GM21619 (cell line): Measurements from ENCODE around the gene PARM1.
"Not testable (repeated sequence)": the region's sequence is repeated elsewhere in the genome, so short reads cannot be mapped to it uniquely, and the experiment has no call there.

ENCODE experiments used
- ATAC-seq: cut with Tn5 transposase; IDR thresholded peaks from one replicate; pipeline ENCODE4 v1.9.1; 2021; ENCODE audit not compliant: unreplicated experiment

PARM1 gene

DNA sequence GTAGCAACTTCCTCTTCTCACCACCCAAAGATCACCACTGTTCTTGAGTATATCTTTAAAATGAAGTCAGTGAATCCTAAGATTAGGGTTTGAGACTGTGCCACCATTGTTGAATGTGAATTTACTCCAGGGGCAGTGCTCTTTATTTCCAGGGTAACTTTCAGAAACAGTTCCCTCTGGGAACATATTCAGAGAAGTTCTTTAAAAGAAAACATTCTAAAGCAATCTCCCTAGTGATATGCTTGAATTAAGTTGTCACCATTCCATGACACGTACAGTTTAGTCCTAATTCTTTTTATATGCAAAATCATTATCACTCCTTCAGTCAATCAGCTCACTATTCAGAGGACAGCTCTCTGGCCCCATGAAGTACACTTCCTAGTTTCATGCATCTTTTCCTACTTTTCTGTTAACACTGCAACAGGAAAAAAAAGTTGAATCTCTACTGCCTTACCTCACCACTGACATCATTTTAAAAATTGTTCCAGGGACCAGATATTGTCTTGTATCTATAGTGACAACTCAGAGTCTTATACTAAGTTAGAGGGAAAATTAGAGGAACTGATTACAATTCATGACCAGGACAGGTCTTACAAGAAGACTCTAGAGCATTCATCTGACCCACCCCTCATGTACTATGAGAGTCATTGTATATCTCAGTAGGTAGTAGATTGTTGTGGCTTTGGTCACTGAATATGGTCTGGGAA is 49.8 kb downstream of the PARM1 start:
- no peak for ATAC-seq

DNA sequence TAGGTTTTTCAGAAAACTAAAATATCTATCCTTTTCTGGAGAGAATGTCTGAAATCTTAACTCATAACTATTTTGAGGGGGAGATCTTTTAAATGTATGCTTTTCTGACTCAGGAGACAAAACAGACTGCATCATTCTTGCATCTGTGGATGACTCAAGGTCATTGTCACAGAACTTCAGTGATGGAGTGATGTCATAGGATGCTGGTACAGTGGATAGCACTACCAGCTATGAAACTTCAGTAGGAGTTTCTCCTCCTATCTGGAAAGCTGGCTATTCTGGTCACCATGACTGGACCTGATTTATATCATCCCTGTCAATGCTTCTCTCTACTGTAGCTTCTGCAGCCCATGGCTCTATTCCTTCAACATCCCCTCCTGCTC is 50.3 kb downstream of the PARM1 start:
- no peak for ATAC-seq

GRCh38 chr4:74990276-74990875 is 57.5 kb downstream of the PARM1 start:
- no peak for ATAC-seq

DNA sequence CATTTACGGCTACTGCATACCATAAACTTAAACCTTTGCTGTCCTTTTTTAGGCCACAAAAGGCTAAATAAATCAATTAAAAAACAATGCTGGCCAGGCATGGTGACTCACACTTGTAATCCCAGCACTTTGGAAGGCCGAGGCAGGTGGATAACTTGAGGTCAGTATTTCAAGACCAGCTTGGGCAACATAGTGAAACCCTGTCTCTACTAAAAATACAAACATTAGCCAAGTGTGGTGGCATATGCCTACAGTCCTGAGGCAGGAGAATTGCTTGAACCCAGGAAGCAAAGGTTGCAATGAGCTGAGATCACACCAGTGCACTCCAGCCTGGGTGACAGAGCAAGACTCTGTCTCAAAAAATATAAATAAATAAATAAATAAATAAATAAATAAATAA is 61.5 kb downstream of the PARM1 start:
- not testable (repeated sequence) for ATAC-seq

- ATAC-seq: no peak
Measured at GRCh38 chr4:74996996-74997395, 64.1 kb downstream of the PARM1 start.

DNA sequence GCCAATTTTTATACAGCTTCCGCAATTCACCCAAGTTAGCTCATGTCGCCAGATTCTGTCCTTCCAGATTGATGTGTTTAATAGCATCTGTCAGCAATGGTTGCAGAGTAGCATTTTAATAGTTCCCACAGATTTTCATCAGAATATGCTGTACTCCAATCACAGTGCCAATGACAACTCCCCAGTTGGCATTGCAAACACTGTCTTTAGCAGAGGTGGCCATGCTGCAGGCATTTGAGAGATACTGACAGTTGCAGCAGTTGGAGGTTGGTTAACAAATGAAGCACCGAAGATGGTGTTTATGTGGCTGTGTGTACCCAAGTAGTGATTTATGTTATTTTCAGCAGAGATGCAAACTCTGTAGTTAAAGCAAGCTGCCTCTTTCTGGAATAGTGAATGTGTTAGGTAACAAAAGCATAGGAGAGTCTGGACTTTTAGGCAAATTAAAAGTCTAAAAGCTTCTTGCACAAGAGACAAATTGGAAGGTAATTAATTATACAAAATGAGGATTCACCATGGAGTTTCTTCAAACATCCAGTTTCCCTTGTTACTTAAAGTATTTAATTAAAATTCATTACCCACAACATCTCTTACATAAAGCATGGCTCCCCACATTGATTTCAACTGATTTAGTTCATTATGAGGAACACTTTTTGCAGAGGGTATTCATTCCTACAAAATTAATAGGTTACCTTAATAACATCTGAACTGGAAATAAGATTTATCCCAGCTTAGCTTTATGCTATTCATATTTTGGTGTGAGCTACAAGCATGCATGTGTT is 65.2 kb downstream of the PARM1 start:
- ATAC-seq: no peak

GRCh38 chr4:74999714-75000309 is 66.9 kb downstream of the PARM1 start:
- no peak for ATAC-seq

DNA sequence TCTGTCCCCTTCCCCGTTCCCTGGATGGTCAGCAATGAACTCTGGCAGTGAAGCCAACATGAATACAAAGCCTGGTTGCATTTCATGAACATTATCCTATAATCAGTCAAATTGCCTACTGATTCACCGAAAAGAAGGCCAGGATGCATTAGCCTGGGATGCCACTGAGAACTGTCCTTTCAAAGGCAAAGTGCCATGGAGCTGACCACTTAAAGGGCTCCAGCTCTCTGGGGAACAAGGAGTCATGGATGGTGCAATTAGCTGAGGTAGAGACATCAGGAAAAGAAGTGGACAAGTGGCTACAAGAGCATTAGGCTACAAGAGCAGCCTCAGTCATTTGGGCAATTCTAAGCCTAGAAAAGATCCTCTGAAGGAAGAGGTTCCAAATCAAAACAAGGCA is 69.0 kb downstream of the PARM1 start:
- ATAC-seq: no peak

- no peak for ATAC-seq
Measured at GRCh38 chr4:75002381-75002780, 69.5 kb downstream of the PARM1 start.

- ATAC-seq: no peak
Measured at GRCh38 chr4:75003979-75004378, 71.1 kb downstream of the PARM1 start.

DNA sequence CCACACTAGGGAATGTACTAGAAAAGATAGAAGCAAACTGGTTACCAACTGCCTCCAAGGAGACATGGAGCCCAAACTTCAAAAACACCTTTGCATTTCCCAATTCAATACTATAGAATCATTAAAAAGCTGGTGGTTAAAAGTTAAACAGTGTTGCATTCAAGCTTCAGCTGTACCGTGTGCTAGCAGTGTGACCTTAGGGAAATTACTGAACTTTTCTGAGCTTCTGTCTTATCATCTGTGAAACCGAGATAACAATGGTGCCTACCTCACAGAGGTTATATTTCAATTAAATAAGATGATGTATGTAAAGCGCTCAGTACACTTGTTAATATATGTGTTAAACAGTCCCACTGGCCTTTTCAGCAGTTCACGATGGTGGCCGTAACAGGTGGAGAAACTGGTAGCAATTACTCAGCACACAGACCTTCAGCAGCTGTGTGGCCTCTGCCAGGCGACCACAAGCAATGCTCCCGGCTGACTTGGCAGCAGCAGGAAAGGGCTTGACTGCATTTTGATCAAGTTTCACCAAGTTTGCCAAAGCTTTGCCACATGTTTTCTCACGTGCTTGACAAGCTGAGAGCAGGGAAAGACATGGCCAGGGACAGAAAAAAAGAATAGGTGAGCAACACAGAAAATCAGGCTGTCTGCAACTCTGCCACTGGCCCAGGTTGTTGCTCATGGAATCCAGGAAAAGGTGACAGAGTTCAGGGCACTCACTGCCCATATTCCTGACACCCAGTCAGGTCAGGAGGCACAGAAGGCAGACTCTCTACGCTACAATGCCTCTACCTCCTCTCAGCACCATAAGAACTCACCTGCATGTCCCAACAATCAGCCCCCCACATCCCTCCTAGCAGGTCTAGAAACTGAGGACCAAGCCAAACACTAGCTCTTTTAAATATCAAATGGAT is 72.1 kb downstream of the PARM1 start:
- peak; percentile 91 for ATAC-seq

- no peak for ATAC-seq
Measured at GRCh38 chr4:75005727-75006126, 72.8 kb downstream of the PARM1 start.

DNA sequence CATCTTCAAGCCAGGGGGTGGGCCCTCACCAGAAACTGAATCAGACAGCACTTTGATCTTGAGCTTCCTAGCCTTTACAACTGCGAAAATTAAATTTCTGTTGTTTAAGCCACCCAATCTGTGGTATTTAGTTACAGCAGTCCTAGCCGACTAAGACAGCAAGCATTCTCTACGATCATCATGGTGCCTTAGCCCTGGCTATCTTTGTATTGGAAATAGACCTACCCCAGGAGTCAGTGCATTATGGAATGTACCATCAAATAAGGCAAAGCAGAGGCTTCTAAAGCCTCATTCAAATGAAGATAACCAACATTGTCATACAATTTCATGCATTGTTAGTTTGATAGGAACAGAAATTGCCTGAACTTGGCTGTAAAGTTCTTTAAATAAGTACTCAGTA is 75.0 kb downstream of the PARM1 start:
- no peak for ATAC-seq

DNA sequence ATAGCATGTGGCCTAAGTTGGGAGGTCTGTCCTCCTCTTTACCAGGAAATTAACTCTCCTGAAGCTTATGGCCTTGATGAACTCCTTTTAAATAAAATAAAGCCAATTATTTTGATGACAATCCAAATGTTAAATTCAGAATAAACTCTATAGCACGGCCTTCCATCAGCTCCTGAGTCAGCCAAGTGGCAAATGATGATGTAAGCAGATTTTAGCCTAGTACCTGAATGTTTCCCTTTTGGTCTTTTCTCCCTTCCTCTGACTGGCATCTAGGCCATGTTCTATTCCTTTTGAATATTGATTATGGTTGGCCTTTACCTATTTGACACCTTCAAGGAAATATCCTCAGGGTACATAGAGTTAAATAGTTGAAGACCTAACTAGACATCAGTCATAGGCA is 76.2 kb downstream of the PARM1 start:
- no peak for ATAC-seq

- no peak for ATAC-seq
Measured at GRCh38 chr4:75011131-75011795, 78.3 kb downstream of the PARM1 start.

- ATAC-seq: no peak
Measured at GRCh38 chr4:75015627-75016026, 82.7 kb downstream of the PARM1 start.

DNA sequence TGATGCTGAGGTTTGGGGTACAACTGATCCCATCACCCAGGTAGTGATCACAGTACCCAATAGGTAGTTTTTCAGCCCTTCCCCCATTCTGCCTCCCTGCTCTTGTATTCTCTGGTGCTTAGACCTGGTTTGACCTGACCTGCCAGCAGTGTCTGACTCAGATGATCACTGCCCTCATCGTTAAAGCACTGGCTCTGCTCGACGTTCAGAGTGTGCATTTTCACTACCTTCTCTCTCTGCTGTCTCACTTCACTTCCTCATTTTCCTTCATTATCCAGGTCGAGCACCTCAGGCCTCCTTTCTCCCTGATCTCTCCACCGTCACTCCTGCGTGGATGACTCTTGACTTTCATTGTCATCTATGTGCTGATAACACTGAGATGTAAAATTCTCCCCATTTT is 83.6 kb downstream of the PARM1 start:
- no peak for ATAC-seq

- no peak for ATAC-seq
Measured at GRCh38 chr4:75018811-75019479, 86.0 kb downstream of the PARM1 start.

DNA sequence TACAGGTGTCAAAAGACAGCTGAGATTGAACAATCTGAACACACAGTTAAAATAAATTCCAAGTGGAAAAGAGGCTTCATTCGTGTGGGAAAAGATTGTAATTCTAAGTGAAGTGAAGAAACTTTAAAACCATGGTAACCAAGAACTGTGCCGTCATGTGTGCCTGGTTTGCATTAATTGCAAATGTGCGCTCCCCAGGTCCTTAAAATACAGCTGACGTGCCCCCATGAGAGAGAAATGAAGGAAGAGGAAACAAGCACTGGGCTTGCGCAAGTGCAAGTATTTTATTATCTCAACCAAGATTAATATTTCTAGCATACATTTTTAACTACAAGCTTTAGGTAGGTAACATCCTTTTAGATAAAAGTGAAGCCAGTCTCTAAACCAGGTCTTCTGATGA is 92.5 kb downstream of the PARM1 start:
- no peak for ATAC-seq
